ENCODE data around the gene CCDC9B. TPM values are rescaled to one million over a fixed set of nuclear protein-coding genes. Genes with fewer than 3 reads are reported as not detected.
A peak's percentile ranks its signal among the peaks of the same experiment; 100 is the strongest.

Gene CCDC9B
- polyA plus RNA-seq, 2 donors = 21.1 to 58.1 TPM

- Histone ChIP-seq H3K27ac (ENCODE audit: low read depth in 2 of 2, low read length in 1 of 2) (no peak overlapping the region), H3K36me3 (ENCODE audit: control insufficient read depth in 2 of 2, insufficient read depth in 2 of 2, low read length in 1 of 2) (no peaks in the 10 kb centered on the region), H3K4me1 (ENCODE audit: control insufficient read depth in 2 of 2, insufficient read depth in 2 of 2, low read length in 1 of 2) (peaks cover 13 to 21% of the 10 kb centered on the region in 2 donors), H3K9me3 (ENCODE audit: control insufficient read depth in 2 of 2, insufficient read depth in 1 of 2, low read depth in 1 of 2, low read length in 1 of 2) (no peaks in the 10 kb centered on the region), H3K4me3 (ENCODE audit: low read depth in 1 of 2, low read length in 2 of 2) (peak overlapping the region; percentile 38 to 43), H3K27me3 (ENCODE audit: control insufficient read depth in 1 of 2, insufficient read depth in 2 of 2, low read length in 2 of 2) (peaks cover 2 to 11% of the 10 kb centered on the region in 2 donors)
- 0 to 1% methylated on average over 53 to 92 of the region's 92 CpGs for WGBS, 2 donors
Measured at GRCh38 chr15:40282147-40282868, 58.4 kb downstream of the CCDC9B start.

DNA sequence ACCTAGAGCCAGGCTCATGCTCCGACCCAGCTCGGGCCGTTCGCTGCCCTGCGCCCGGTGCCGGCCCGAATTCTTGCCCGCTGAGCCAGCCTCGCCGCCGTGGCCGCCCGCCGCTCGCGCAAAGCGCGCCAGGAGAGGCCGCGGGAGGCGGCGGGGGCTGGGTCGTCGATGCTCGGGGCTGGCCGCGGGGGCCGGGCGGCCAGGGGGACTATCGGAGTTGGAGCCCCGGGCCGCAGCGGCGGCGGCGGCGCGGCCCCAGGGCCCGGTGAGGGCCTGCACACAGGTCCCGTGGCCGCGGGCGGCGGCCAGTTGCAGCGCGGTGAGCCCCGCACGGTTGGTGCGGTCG, 59.0 kb downstream of the CCDC9B start:
- WGBS, 2 donors = 4 to 9% methylated on average over 39 to 51 of the region's 51 CpGs
- Histone ChIP-seq H3K9me3 (ENCODE audit: control insufficient read depth in 2 of 2, insufficient read depth in 1 of 2, low read depth in 1 of 2, low read length in 1 of 2) (no peaks in the 10 kb centered on the region), H3K27me3 (ENCODE audit: control insufficient read depth in 1 of 2, insufficient read depth in 2 of 2, low read length in 2 of 2) (peaks cover 2 to 11% of the 10 kb centered on the region in 2 donors), H3K27ac (ENCODE audit: low read depth in 2 of 2, low read length in 1 of 2) (no peak overlapping the region), H3K4me1 (ENCODE audit: control insufficient read depth in 2 of 2, insufficient read depth in 2 of 2, low read length in 1 of 2) (peaks cover 13 to 21% of the 10 kb centered on the region in 2 donors), H3K4me3 (ENCODE audit: low read depth in 1 of 2, low read length in 2 of 2) (peak overlapping the region; percentile 38 to 43), H3K36me3 (ENCODE audit: control insufficient read depth in 2 of 2, insufficient read depth in 2 of 2, low read length in 1 of 2) (no peaks in the 10 kb centered on the region)

Other genes starting within 250 kb of the CCDC9B start
- 1 to 10 TPM; 1.0 to 1.2 TPM for gene BMF, start 232.1 kb downstream of the CCDC9B start, polyA plus RNA-seq
- gene BUB1B, start 179.9 kb downstream of the CCDC9B start, polyA plus RNA-seq = 1 to 10 TPM; 4.3 to 5.8 TPM
- gene PAK6, start 101.9 kb downstream of the CCDC9B start, polyA plus RNA-seq = 10 to 100 TPM; 14.7 to 16.6 TPM
- gene ANKRD63, start 57.9 kb downstream of the CCDC9B start, polyA plus RNA-seq = not detected
- gene PLCB2, start 33.0 kb downstream of the CCDC9B start, polyA plus RNA-seq = 1 to 10 TPM; 5.3 to 7.3 TPM
- 1 to 10 TPM; 6.4 to 7.0 TPM for gene INAFM2, start 17.2 kb downstream of the CCDC9B start, polyA plus RNA-seq
- gene PHGR1, start 10.1 kb upstream of the CCDC9B start, polyA plus RNA-seq = 1 to 10 TPM in 1 of 2 donors, under 1 TPM in 1; 0.25 to 2.8 TPM
- 1 to 10 TPM in 1 of 2 donors, under 1 TPM in 1; 0.33 to 1.3 TPM for gene DISP2, start 17.3 kb upstream of the CCDC9B start, polyA plus RNA-seq
- gene KNSTRN, start 41.8 kb upstream of the CCDC9B start, polyA plus RNA-seq = 10 to 100 TPM; 11.3 TPM
- gene IVD, start 64.9 kb upstream of the CCDC9B start, polyA plus RNA-seq = 10 to 100 TPM; 13.4 to 14.9 TPM
- gene BAHD1, start 100.0 kb upstream of the CCDC9B start, polyA plus RNA-seq = 1 to 10 TPM; 6.7 to 8.1 TPM
- 1 to 10 TPM; 4.3 to 4.4 TPM for gene CHST14, start 130.0 kb upstream of the CCDC9B start, polyA plus RNA-seq
- gene CCDC32, start 224.1 kb upstream of the CCDC9B start, polyA plus RNA-seq = 10 to 100 TPM in 1 of 2 donors, 1 to 10 TPM in 1; 7.9 to 11.1 TPM
- 1 to 10 TPM; 5.0 to 7.3 TPM for gene RPUSD2, start 228.4 kb upstream of the CCDC9B start, polyA plus RNA-seq